ENCODE measurements around the gene OR13J1. TPM values are rescaled to one million over a fixed set of nuclear protein-coding genes. Genes with fewer than 3 reads are reported as not detected.

Gene OR13J1
- total and polyA plus RNA-seq, 4 donors: not detected

- no peaks in the 10 kb centered on the region for H3K9me3 ChIP-seq (ENCODE audit: control insufficient read depth in 4 of 4, low read length in 3 of 4)
- H3K4me3 ChIP-seq (ENCODE audit: low read depth in 1 of 3, low read length in 3 of 3): no peak overlapping the region
- no peaks in the 10 kb centered on the region for H3K27me3 ChIP-seq (ENCODE audit: control insufficient read depth in 4 of 4, insufficient read depth in 4 of 4, low read length in 3 of 4)
- TF ChIP-seq FOXA1 (IDR thresholded peaks at IDR 0.05): no peak
- TF ChIP-seq RAD21 (IDR thresholded peaks at IDR 0.05): no peak
- no peak for TF ChIP-seq FOXA2 (IDR thresholded peaks at IDR 0.05)
- TF ChIP-seq ZBTB33 (IDR thresholded peaks at IDR 0.05): no peak
- TF ChIP-seq RXRA (IDR thresholded peaks at IDR 0.05): no peak
- no peak for TF ChIP-seq REST (IDR thresholded peaks at IDR 0.05)
- TF ChIP-seq, protein P1, sequence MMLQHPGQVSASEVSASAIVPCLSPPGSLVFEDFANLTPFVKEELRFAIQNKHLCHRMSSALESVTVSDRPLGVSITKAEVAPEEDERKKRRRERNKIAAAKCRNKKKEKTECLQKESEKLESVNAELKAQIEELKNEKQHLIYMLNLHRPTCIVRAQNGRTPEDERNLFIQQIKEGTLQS (IDR thresholded peaks at IDR 0.05): no peak
- no peak for TF ChIP-seq MAX (IDR thresholded peaks at IDR 0.05)
- TF ChIP-seq GABPA (IDR thresholded peaks at IDR 0.05 in 1 of 2, conservative IDR thresholded peaks at IDR 0.05 in 1 of 2): no peak
- no peak for TF ChIP-seq NR2F2 (IDR thresholded peaks at IDR 0.05)
- TF ChIP-seq JUND (IDR thresholded peaks at IDR 0.05): no peak
- TF ChIP-seq CTCF (IDR thresholded peaks at IDR 0.05; ENCODE audit: low read depth, low read length, missing input control): no peak
- TF ChIP-seq HNF4G (IDR thresholded peaks at IDR 0.05): no peak
- TF ChIP-seq YY1 (IDR thresholded peaks at IDR 0.05): no peak
- TF ChIP-seq EGR1 (IDR thresholded peaks at IDR 0.05; ENCODE audit: low read depth in 2 of 2): no peak
- no peak for TF ChIP-seq SP1 (IDR thresholded peaks at IDR 0.05)
- H3K36me3 ChIP-seq (ENCODE audit: control insufficient read depth in 4 of 4, insufficient read depth in 3 of 4, low read depth in 1 of 4, low read length in 3 of 4): peaks cover 0 to 2% (median 0%) of the 10 kb centered on the region in 4 donors
- no peak overlapping the region for H3K27ac ChIP-seq (ENCODE audit: low read depth in 1 of 2, low read length in 2 of 2)
- DNase-seq (ENCODE audit: low spot score): no peak
- peaks cover 0 to 5% (median 1%) of the 10 kb centered on the region in 4 donors for H3K4me1 ChIP-seq (ENCODE audit: control insufficient read depth in 4 of 4, insufficient read depth in 4 of 4, low read length in 3 of 4)
- 83% methylated on average over 5 of the region's 5 CpGs for WGBS
- no peak overlapping the region for H3K9ac ChIP-seq (ENCODE audit: low read depth in 1 of 2, low read length in 2 of 2)
Observed at GRCh38 chr9:35841645-35841900, 28.6 kb downstream of the OR13J1 start.
